Measurements from ENCODE around the gene NUDCD3.

Gene NUDCD3

DNA sequence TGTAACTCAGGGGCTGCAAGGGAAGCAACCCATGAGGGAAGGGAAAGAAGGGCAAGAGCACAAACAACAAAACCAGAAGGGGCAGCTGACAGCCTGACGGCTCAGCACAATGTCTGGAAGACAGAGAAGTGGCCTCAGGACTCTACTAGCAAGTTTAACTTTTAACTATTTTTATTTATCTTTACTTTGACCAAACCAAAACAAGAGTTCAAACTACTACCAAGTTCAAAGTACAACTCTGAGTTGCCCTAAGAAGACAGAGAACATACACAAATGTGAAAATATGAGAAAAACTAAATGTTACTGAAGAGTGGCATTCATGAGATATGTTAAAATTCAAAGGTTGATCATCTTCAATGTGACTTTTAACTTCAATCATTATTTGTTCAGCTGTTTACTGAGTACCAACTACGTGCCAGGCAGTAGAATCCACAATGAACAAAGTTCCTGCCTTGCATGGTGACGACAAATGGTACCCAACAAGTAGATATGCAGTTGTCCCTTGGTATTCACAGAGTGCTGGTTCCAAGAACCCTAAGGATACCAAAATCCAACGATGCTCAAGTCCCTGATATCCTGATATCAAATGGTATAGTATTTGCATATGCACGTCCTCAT, 19.7 kb downstream of the NUDCD3 start:
- Histone ChIP-seq H3K27me3 (ENCODE audit: control insufficient read depth in 5 of 5, insufficient read depth in 4 of 5, low read length in 5 of 5) (no peaks in the 10 kb centered on the region), H3K4me1 (ENCODE audit: control insufficient read depth in 5 of 5, insufficient read depth in 5 of 5, low read length in 5 of 5) (peaks cover 2 to 32% (median 23%) of the 10 kb centered on the region in 5 donors), H3K9ac (ENCODE audit: low read length in 5 of 5) (no peak overlapping the region), H3K9me3 (ENCODE audit: control insufficient read depth in 5 of 5, low read length in 5 of 5) (no peaks in the 10 kb centered on the region), H3K4me3 (ENCODE audit: low read depth in 1 of 5, low read length in 5 of 5) (no peak overlapping the region), H3K27ac (ENCODE audit: low read depth, low read length) (no peak overlapping the region), H3K36me3 (ENCODE audit: control insufficient read depth in 5 of 5, insufficient read depth in 5 of 5, low read length in 5 of 5) (peaks cover 4 to 40% (median 28%) of the 10 kb centered on the region in 5 donors)

DNA sequence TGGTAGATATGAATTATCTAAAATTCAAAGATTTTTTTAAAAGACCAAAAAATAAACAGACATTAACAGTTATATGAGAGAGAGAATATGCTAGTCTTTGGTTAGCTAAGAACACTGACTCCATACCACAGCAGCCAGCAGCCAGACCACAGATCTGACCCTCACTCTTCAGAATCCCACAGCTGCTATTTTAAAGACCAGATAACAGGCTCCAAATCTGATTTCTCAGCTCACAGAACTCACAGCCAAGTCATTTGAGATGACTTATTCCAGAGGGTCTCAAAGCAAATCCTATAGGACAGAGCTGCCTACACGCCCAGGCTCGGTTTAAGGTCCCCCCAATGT, 20.4 kb downstream of the NUDCD3 start:
- Histone ChIP-seq H3K27ac (ENCODE audit: low read depth, low read length) (no peak overlapping the region), H3K4me1 (ENCODE audit: control insufficient read depth in 5 of 5, insufficient read depth in 5 of 5, low read length in 5 of 5) (peaks cover 2 to 32% (median 23%) of the 10 kb centered on the region in 5 donors), H3K36me3 (ENCODE audit: control insufficient read depth in 5 of 5, insufficient read depth in 5 of 5, low read length in 5 of 5) (peaks cover 4 to 39% (median 22%) of the 10 kb centered on the region in 5 donors), H3K27me3 (ENCODE audit: control insufficient read depth in 5 of 5, insufficient read depth in 4 of 5, low read length in 5 of 5) (no peaks in the 10 kb centered on the region), H3K9ac (ENCODE audit: low read length in 5 of 5) (no peak overlapping the region), H3K4me3 (ENCODE audit: low read depth in 1 of 5, low read length in 5 of 5) (no peak overlapping the region), H3K9me3 (ENCODE audit: control insufficient read depth in 5 of 5, low read length in 5 of 5) (no peaks in the 10 kb centered on the region)

GRCh38 chr7:44469461-44470134, 20.9 kb downstream of the NUDCD3 start:
- H3K27me3 ChIP-seq (ENCODE audit: control insufficient read depth in 5 of 5, insufficient read depth in 4 of 5, low read length in 5 of 5), result no peaks in the 10 kb centered on the region
- no peak overlapping the region for H3K4me3 ChIP-seq (ENCODE audit: low read depth in 1 of 5, low read length in 5 of 5)
- H3K4me1 ChIP-seq (ENCODE audit: control insufficient read depth in 5 of 5, insufficient read depth in 5 of 5, low read length in 5 of 5), result peaks cover 2 to 32% (median 23%) of the 10 kb centered on the region in 5 donors
- H3K9ac ChIP-seq (ENCODE audit: low read length in 5 of 5), result no peak overlapping the region
- H3K36me3 ChIP-seq (ENCODE audit: control insufficient read depth in 5 of 5, insufficient read depth in 5 of 5, low read length in 5 of 5), result peaks cover 4 to 39% (median 19%) of the 10 kb centered on the region in 5 donors
- H3K9me3 ChIP-seq (ENCODE audit: control insufficient read depth in 5 of 5, low read length in 5 of 5), result no peaks in the 10 kb centered on the region
- peak overlapping the region; percentile 32 for H3K27ac ChIP-seq (ENCODE audit: low read depth, low read length)

GRCh38 chr7:44467217-44467548, 23.3 kb downstream of the NUDCD3 start:
- H3K36me3 ChIP-seq (ENCODE audit: control insufficient read depth in 5 of 5, insufficient read depth in 5 of 5, low read length in 5 of 5), result peaks cover 4 to 36% (median 22%) of the 10 kb centered on the region in 5 donors
- H3K9me3 ChIP-seq (ENCODE audit: control insufficient read depth in 5 of 5, low read length in 5 of 5), result no peaks in the 10 kb centered on the region
- peaks cover 0 to 16% (median 10%) of the 10 kb centered on the region in 5 donors for H3K4me1 ChIP-seq (ENCODE audit: control insufficient read depth in 5 of 5, insufficient read depth in 5 of 5, low read length in 5 of 5)

DNA sequence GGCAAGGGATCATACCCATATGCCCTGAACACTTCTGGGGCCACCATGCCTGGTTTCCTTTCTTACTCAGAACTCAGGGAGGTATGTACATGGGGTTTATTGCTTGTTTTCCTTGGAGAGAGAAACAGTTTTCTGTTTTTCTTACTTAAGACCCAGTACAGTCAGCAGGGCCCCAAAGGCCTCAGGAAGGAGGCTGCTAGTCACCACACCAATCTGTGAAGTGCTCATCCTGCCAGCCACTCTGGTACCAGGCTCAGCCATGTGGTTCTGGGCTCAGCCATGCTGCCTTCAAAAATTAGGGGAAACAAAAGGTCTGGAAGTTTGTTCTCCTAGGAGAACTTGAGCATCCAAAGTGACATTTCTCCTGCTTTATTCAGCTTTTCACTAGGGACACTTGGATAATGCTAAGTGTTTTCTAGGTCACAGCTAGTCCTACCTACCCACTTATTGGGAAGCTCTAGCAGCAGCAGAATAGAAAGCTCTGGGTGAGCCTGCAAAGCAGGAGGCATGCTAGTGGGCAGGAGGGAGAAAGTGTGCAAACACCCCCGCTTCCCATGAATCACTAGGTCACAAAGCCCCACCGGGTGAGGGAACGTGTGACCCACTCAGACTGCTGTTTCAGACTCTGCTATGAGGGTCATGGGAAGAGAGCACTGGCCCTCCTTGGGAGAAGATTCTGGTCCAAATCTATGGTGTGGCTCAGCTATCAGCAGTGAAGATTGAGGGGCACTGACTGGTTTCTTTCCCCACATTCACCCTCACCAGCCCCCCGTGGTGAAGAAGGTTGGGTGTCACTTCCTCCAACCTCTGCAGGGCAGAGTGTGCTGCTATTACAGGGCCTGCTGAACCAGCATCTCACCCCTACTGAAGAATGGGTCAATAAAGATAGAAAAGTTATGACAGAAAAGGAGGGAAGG, 23.9 kb downstream of the NUDCD3 start:
- peaks cover 0 to 18% (median 13%) of the 10 kb centered on the region in 5 donors for H3K4me1 ChIP-seq (ENCODE audit: control insufficient read depth in 5 of 5, insufficient read depth in 5 of 5, low read length in 5 of 5)
- peaks cover 2 to 32% (median 19%) of the 10 kb centered on the region in 5 donors for H3K36me3 ChIP-seq (ENCODE audit: control insufficient read depth in 5 of 5, insufficient read depth in 5 of 5, low read length in 5 of 5)
- peak overlapping the region in 1 of 5 donors; percentile 25 for H3K9ac ChIP-seq (ENCODE audit: low read length in 5 of 5)
- no peaks in the 10 kb centered on the region for H3K9me3 ChIP-seq (ENCODE audit: control insufficient read depth in 5 of 5, low read length in 5 of 5)
- no peak overlapping the region for H3K4me3 ChIP-seq (ENCODE audit: low read depth in 1 of 5, low read length in 5 of 5)
- H3K27ac ChIP-seq (ENCODE audit: low read depth, low read length), result no peak overlapping the region
- H3K27me3 ChIP-seq (ENCODE audit: control insufficient read depth in 5 of 5, insufficient read depth in 4 of 5, low read length in 5 of 5), result no peaks in the 10 kb centered on the region

More at GRCh38 chr7:44467217-44467548, 23.3 kb downstream of the NUDCD3 start:
- no peak overlapping the region for H3K4me3 ChIP-seq (ENCODE audit: low read depth in 1 of 5, low read length in 5 of 5)
- H3K27ac ChIP-seq (ENCODE audit: low read depth, low read length), result no peak overlapping the region
- H3K27me3 ChIP-seq (ENCODE audit: control insufficient read depth in 5 of 5, insufficient read depth in 4 of 5, low read length in 5 of 5), result no peaks in the 10 kb centered on the region
- H3K9ac ChIP-seq (ENCODE audit: low read length in 5 of 5), result no peak overlapping the region

DNA sequence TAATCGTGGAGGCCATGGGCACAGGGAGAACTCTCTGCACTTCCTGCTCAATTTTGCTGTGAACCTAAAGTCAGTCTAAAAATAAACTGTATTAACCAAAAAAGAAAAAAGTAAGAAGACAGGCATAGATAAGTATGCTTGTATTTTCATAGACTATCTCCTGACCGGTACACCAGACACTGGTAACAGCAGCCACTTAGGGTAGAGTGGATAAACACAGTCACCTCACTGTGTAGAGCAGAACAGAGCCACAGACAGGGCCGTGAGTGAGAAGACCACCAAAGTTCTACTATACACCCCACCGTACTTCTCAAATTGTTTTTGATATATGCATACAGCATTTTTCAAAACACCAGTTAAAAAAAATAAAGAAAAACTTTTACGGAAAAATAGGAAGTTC, 25.0 kb downstream of the NUDCD3 start:
- Histone ChIP-seq H3K4me1 (ENCODE audit: control insufficient read depth in 5 of 5, insufficient read depth in 5 of 5, low read length in 5 of 5) (peaks cover 0 to 27% (median 21%) of the 10 kb centered on the region in 5 donors), H3K27ac (ENCODE audit: low read depth, low read length) (no peak overlapping the region), H3K4me3 (ENCODE audit: low read depth in 1 of 5, low read length in 5 of 5) (no peak overlapping the region), H3K9ac (ENCODE audit: low read length in 5 of 5) (no peak overlapping the region), H3K27me3 (ENCODE audit: control insufficient read depth in 5 of 5, insufficient read depth in 4 of 5, low read length in 5 of 5) (no peaks in the 10 kb centered on the region), H3K36me3 (ENCODE audit: control insufficient read depth in 5 of 5, insufficient read depth in 5 of 5, low read length in 5 of 5) (peaks cover 0 to 26% (median 14%) of the 10 kb centered on the region in 5 donors), H3K9me3 (ENCODE audit: control insufficient read depth in 5 of 5, low read length in 5 of 5) (no peaks in the 10 kb centered on the region)

DNA sequence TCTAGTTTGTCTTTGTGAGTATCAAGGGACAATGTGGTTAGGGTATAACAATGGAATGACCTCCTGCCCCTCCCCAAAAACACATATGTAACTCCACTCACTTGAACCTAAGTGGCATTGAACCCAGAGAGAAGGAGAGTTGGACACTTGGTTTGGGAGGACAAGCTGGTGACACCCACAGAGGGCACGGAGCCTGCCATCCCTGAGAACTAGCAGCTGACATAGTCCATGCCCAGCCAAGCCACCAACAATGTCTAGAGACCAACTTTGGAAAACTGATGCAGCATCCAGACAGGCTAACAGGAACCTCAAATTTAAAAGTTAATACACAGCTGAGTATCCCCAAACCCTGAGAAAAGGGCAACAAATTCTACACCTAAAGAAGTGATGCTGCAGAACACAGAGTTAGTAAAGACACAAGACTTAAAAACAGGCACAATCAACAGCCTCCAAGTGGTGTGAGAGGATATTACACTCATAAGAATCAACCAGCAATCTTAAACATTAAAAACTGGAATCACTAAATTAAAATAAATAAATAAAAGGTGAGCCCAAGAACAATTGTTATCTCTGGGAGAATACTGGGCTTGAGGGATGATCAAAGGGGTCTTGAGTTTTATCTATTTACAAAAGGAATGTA, 27.2 kb downstream of the NUDCD3 start:
- no peaks in the 10 kb centered on the region for H3K9me3 ChIP-seq (ENCODE audit: control insufficient read depth in 5 of 5, low read length in 5 of 5)
- H3K9ac ChIP-seq (ENCODE audit: low read length in 5 of 5), result no peak overlapping the region
- peaks cover 0 to 24% (median 14%) of the 10 kb centered on the region in 5 donors for H3K36me3 ChIP-seq (ENCODE audit: control insufficient read depth in 5 of 5, insufficient read depth in 5 of 5, low read length in 5 of 5)
- no peak overlapping the region for H3K27ac ChIP-seq (ENCODE audit: low read depth, low read length)
- H3K4me3 ChIP-seq (ENCODE audit: low read depth in 1 of 5, low read length in 5 of 5), result no peak overlapping the region
- H3K27me3 ChIP-seq (ENCODE audit: control insufficient read depth in 5 of 5, insufficient read depth in 4 of 5, low read length in 5 of 5), result no peaks in the 10 kb centered on the region
- H3K4me1 ChIP-seq (ENCODE audit: control insufficient read depth in 5 of 5, insufficient read depth in 5 of 5, low read length in 5 of 5), result peaks cover 0 to 27% (median 25%) of the 10 kb centered on the region in 5 donors

DNA sequence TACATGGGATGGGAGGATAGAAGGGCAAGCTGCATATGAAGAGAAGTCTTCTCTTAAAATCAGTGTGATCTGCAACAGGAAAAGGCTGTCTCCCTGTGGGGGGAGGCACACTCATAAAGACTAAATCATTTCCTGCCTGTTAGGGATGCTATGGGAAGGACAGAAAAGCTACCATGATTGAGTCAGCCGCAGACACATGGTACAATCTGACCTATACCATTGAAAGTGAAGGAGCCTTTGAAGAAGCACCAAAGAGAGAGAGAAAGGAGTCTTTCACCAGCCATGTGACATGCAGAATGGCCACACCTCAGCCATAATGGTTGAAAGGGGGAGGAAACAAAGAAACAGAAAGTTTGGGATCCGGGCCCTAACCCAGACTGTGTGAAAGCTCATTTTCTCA, 29.1 kb downstream of the NUDCD3 start:
- peaks cover 0 to 26% (median 20%) of the 10 kb centered on the region in 5 donors for H3K4me1 ChIP-seq (ENCODE audit: control insufficient read depth in 5 of 5, insufficient read depth in 5 of 5, low read length in 5 of 5)
- no peak overlapping the region for H3K27ac ChIP-seq (ENCODE audit: low read depth, low read length)
- no peaks in the 10 kb centered on the region for H3K9me3 ChIP-seq (ENCODE audit: control insufficient read depth in 5 of 5, low read length in 5 of 5)
- no peak overlapping the region for H3K4me3 ChIP-seq (ENCODE audit: low read depth in 1 of 5, low read length in 5 of 5)
- no peaks in the 10 kb centered on the region for H3K27me3 ChIP-seq (ENCODE audit: control insufficient read depth in 5 of 5, insufficient read depth in 4 of 5, low read length in 5 of 5)
- peaks cover 0 to 7% (median 4%) of the 10 kb centered on the region in 5 donors for H3K36me3 ChIP-seq (ENCODE audit: control insufficient read depth in 5 of 5, insufficient read depth in 5 of 5, low read length in 5 of 5)
- peak overlapping the region in 1 of 5 donors; percentile 43 for H3K9ac ChIP-seq (ENCODE audit: low read length in 5 of 5)

- no peaks in the 10 kb centered on the region for H3K27me3 ChIP-seq (ENCODE audit: control insufficient read depth in 5 of 5, insufficient read depth in 4 of 5, low read length in 5 of 5)
- no peak overlapping the region for H3K27ac ChIP-seq (ENCODE audit: low read depth, low read length)
- H3K9ac ChIP-seq (ENCODE audit: low read length in 5 of 5), result no peak overlapping the region
- no peaks in the 10 kb centered on the region for H3K9me3 ChIP-seq (ENCODE audit: control insufficient read depth in 5 of 5, low read length in 5 of 5)
- peaks cover 0 to 23% (median 17%) of the 10 kb centered on the region in 5 donors for H3K4me1 ChIP-seq (ENCODE audit: control insufficient read depth in 5 of 5, insufficient read depth in 5 of 5, low read length in 5 of 5)
- H3K36me3 ChIP-seq (ENCODE audit: control insufficient read depth in 5 of 5, insufficient read depth in 5 of 5, low read length in 5 of 5), result peaks cover 0 to 6% (median 3%) of the 10 kb centered on the region in 5 donors
- H3K4me3 ChIP-seq (ENCODE audit: low read depth in 1 of 5, low read length in 5 of 5), result no peak overlapping the region
These were observed 30.1 kb downstream of the NUDCD3 start for GRCh38 chr7:44460325-44460724.

All from subcutaneous abdominal adipose tissue (tissue), 5 donors.